ENCODE measurements around the gene METTL17. TPM values are rescaled to one million over a fixed set of nuclear protein-coding genes. Genes with fewer than 3 reads are reported as not detected.
"Not testable (repeated sequence)": the region's sequence is repeated elsewhere in the genome, so short reads cannot be mapped to it uniquely, and the experiment has no call there.

METTL17 gene
- total RNA-seq, 1 experiment from 2014 or later = 150 TPM

GRCh38 chr14:20982646-20983369 lies 7.0 kb upstream of the METTL17 start:
- Histone ChIP-seq H3K27ac (ENCODE audit: low read length) (no peak overlapping the region), H2AFZ (ENCODE audit: low read length) (no peak overlapping the region), H3K4me3 (ENCODE audit: low read length) (no peak overlapping the region), H3K27me3 (ENCODE audit: low read length) (no peaks in the 10 kb centered on the region), H3K36me3 (ENCODE audit: insufficient read depth, low read length) (no peaks in the 10 kb centered on the region), H3K4me1 (ENCODE audit: low read length) (peaks cover 2% of the 10 kb centered on the region; the same call in 1 of the 2 replicates), H4K20me1 (ENCODE audit: insufficient read depth, low read depth, low read length) (no peaks in the 10 kb centered on the region), H3K9ac (ENCODE audit: low read length) (no peak overlapping the region), H3K79me2 (ENCODE audit: low read length) (no peaks in the 10 kb centered on the region), H3K4me2 (ENCODE audit: low read depth, low read length, poor library complexity, severe bottlenecking) (no peak overlapping the region), H3K9me3 (ENCODE audit: low read length) (no peaks in the 10 kb centered on the region), H3K9me2 (replicated peaks; ENCODE audit: insufficient read depth, low read length) (no peaks in the 10 kb centered on the region)
- no peak for DNase-seq

GRCh38 chr14:20985650-20986049 lies 4.1 kb upstream of the METTL17 start:
- DNase-seq; H3K9me3 ChIP-seq (ENCODE audit: low read length); H3K27me3 ChIP-seq (ENCODE audit: low read length); H2AFZ ChIP-seq (ENCODE audit: low read length); H3K9ac ChIP-seq (ENCODE audit: low read length); H4K20me1 ChIP-seq (ENCODE audit: insufficient read depth, low read depth, low read length); H3K4me2 ChIP-seq (ENCODE audit: low read depth, low read length, poor library complexity, severe bottlenecking); H3K4me3 ChIP-seq (ENCODE audit: low read length); H3K9me2 ChIP-seq (replicated peaks; ENCODE audit: insufficient read depth, low read length); H3K79me2 ChIP-seq (ENCODE audit: low read length); H3K27ac ChIP-seq (ENCODE audit: low read length); H3K36me3 ChIP-seq (ENCODE audit: insufficient read depth, low read length): not testable (repeated sequence)
- H3K4me1 ChIP-seq (ENCODE audit: low read length) = peaks cover 12% of the 10 kb centered on the region

GRCh38 chr14:20986811-20987210 lies 3.0 kb upstream of the METTL17 start:
- H3K9me2 ChIP-seq (replicated peaks; ENCODE audit: insufficient read depth, low read length) = no peaks in the 10 kb centered on the region
- DNase-seq = no peak
- no peak overlapping the region for H2AFZ ChIP-seq (ENCODE audit: low read length)
- H3K27ac ChIP-seq (ENCODE audit: low read length) = no peak overlapping the region
- no peak overlapping the region for H3K9ac ChIP-seq (ENCODE audit: low read length)
- H3K4me1 ChIP-seq (ENCODE audit: low read length) = peaks cover 22% of the 10 kb centered on the region
- H3K4me2 ChIP-seq (ENCODE audit: low read depth, low read length, poor library complexity, severe bottlenecking) = no peak overlapping the region
- no peaks in the 10 kb centered on the region for H3K9me3 ChIP-seq (ENCODE audit: low read length)
- H3K36me3 ChIP-seq (ENCODE audit: insufficient read depth, low read length) = peaks cover 3% of the 10 kb centered on the region; the same call in 1 of the 2 replicates
- no peak overlapping the region for H3K4me3 ChIP-seq (ENCODE audit: low read length)
- H3K79me2 ChIP-seq (ENCODE audit: low read length) = peaks cover 19% of the 10 kb centered on the region
- peaks cover 4% of the 10 kb centered on the region; the same call in 1 of the 2 replicates for H4K20me1 ChIP-seq (ENCODE audit: insufficient read depth, low read depth, low read length)
- no peaks in the 10 kb centered on the region for H3K27me3 ChIP-seq (ENCODE audit: low read length)

GRCh38 chr14:20988717-20989470 lies 886 bp upstream of the METTL17 start:
- H3K27ac ChIP-seq (ENCODE audit: low read length) = peak overlapping the region; percentile 63
- H3K4me2 ChIP-seq (ENCODE audit: low read depth, low read length, poor library complexity, severe bottlenecking) = peak overlapping the region; percentile 92
- DNase-seq = no peak
- H3K27me3 ChIP-seq (ENCODE audit: low read length) = no peaks in the 10 kb centered on the region
- H2AFZ ChIP-seq (ENCODE audit: low read length) = no peak overlapping the region
- H3K36me3 ChIP-seq (ENCODE audit: insufficient read depth, low read length) = peaks cover 20% of the 10 kb centered on the region; the same call in 1 of the 2 replicates
- peaks cover 4% of the 10 kb centered on the region; the same call in 1 of the 2 replicates for H4K20me1 ChIP-seq (ENCODE audit: insufficient read depth, low read depth, low read length)
- H3K9me3 ChIP-seq (ENCODE audit: low read length) = no peaks in the 10 kb centered on the region
- no peaks in the 10 kb centered on the region for H3K9me2 ChIP-seq (replicated peaks; ENCODE audit: insufficient read depth, low read length)
- H3K79me2 ChIP-seq (ENCODE audit: low read length) = peaks cover 23% of the 10 kb centered on the region
- H3K4me1 ChIP-seq (ENCODE audit: low read length) = peaks cover 25% of the 10 kb centered on the region
- H3K4me3 ChIP-seq (ENCODE audit: low read length) = peak overlapping the region; percentile 62
- peak overlapping the region; percentile 66 for H3K9ac ChIP-seq (ENCODE audit: low read length)

- peak overlapping the region; percentile 63 for H3K27ac ChIP-seq (ENCODE audit: low read length)
- H2AFZ ChIP-seq (ENCODE audit: low read length) = no peak overlapping the region
- peaks cover 23% of the 10 kb centered on the region for H3K79me2 ChIP-seq (ENCODE audit: low read length)
- H3K9me2 ChIP-seq (replicated peaks; ENCODE audit: insufficient read depth, low read length) = no peaks in the 10 kb centered on the region
- H3K36me3 ChIP-seq (ENCODE audit: insufficient read depth, low read length) = peaks cover 26% of the 10 kb centered on the region; the same call in 1 of the 2 replicates
- no peaks in the 10 kb centered on the region for H3K9me3 ChIP-seq (ENCODE audit: low read length)
- peak overlapping the region; percentile 66 for H3K9ac ChIP-seq (ENCODE audit: low read length)
- peaks cover 25% of the 10 kb centered on the region for H3K4me1 ChIP-seq (ENCODE audit: low read length)
- H3K27me3 ChIP-seq (ENCODE audit: low read length) = no peaks in the 10 kb centered on the region
- DNase-seq = no peak
- peak overlapping the region; percentile 62 for H3K4me3 ChIP-seq (ENCODE audit: low read length)
- H4K20me1 ChIP-seq (ENCODE audit: insufficient read depth, low read depth, low read length) = peaks cover 4% of the 10 kb centered on the region; the same call in 1 of the 2 replicates
- peak overlapping the region; percentile 92 for H3K4me2 ChIP-seq (ENCODE audit: low read depth, low read length, poor library complexity, severe bottlenecking)
Measured at GRCh38 chr14:20989471-20989786, 351 bp upstream of the METTL17 start.

- H3K9me2 ChIP-seq (replicated peaks; ENCODE audit: insufficient read depth, low read length) = no peaks in the 10 kb centered on the region
- peaks cover 45% of the 10 kb centered on the region; the same call in 1 of the 2 replicates for H3K36me3 ChIP-seq (ENCODE audit: insufficient read depth, low read length)
- no peak for DNase-seq
- no peak overlapping the region for H3K4me2 ChIP-seq (ENCODE audit: low read depth, low read length, poor library complexity, severe bottlenecking)
- no peaks in the 10 kb centered on the region for H3K9me3 ChIP-seq (ENCODE audit: low read length)
- H3K9ac ChIP-seq (ENCODE audit: low read length) = no peak overlapping the region
- peaks cover 7% of the 10 kb centered on the region for H3K79me2 ChIP-seq (ENCODE audit: low read length)
- H3K4me1 ChIP-seq (ENCODE audit: low read length) = peaks cover 4% of the 10 kb centered on the region; the same call in 1 of the 2 replicates
- H4K20me1 ChIP-seq (ENCODE audit: insufficient read depth, low read depth, low read length) = no peaks in the 10 kb centered on the region; the same call in 1 of the 2 replicates
- no peak overlapping the region for H3K4me3 ChIP-seq (ENCODE audit: low read length)
- no peaks in the 10 kb centered on the region for H3K27me3 ChIP-seq (ENCODE audit: low read length)
- H3K27ac ChIP-seq (ENCODE audit: low read length) = no peak overlapping the region
- H2AFZ ChIP-seq (ENCODE audit: low read length) = no peak overlapping the region
Measured at GRCh38 chr14:20996521-20996920, 6.7 kb downstream of the METTL17 start.

- Histone ChIP-seq H3K27me3 (ENCODE audit: low read length) (no peaks in the 10 kb centered on the region), H3K9ac (ENCODE audit: low read length) (no peak overlapping the region), H2AFZ (ENCODE audit: low read length) (no peak overlapping the region), H3K9me2 (replicated peaks; ENCODE audit: insufficient read depth, low read length) (no peaks in the 10 kb centered on the region), H3K79me2 (ENCODE audit: low read length) (peaks cover under 1% of the 10 kb centered on the region; the same call in 1 of the 2 replicates), H3K4me1 (ENCODE audit: low read length) (no peaks in the 10 kb centered on the region; the same call in 1 of the 2 replicates), H3K9me3 (ENCODE audit: low read length) (no peaks in the 10 kb centered on the region), H4K20me1 (ENCODE audit: insufficient read depth, low read depth, low read length) (no peaks in the 10 kb centered on the region), H3K36me3 (ENCODE audit: insufficient read depth, low read length) (peaks cover 39% of the 10 kb centered on the region; the same call in 1 of the 2 replicates), H3K4me3 (ENCODE audit: low read length) (no peak overlapping the region), H3K27ac (ENCODE audit: low read length) (no peak overlapping the region), H3K4me2 (ENCODE audit: low read depth, low read length, poor library complexity, severe bottlenecking) (no peak overlapping the region)
- DNase-seq = no peak
Measured at GRCh38 chr14:20997115-20997514, 7.3 kb downstream of the METTL17 start.

GRCh38 chr14:20997564-20997963 lies 7.8 kb downstream of the METTL17 start:
- Histone ChIP-seq H3K79me2 (ENCODE audit: low read length) (no peaks in the 10 kb centered on the region), H3K27ac (ENCODE audit: low read length) (no peak overlapping the region), H3K9me3 (ENCODE audit: low read length) (no peaks in the 10 kb centered on the region), H3K4me2 (ENCODE audit: low read depth, low read length, poor library complexity, severe bottlenecking) (no peak overlapping the region), H4K20me1 (ENCODE audit: insufficient read depth, low read depth, low read length) (no peaks in the 10 kb centered on the region), H3K27me3 (ENCODE audit: low read length) (no peaks in the 10 kb centered on the region), H2AFZ (ENCODE audit: low read length) (no peak overlapping the region), H3K9ac (ENCODE audit: low read length) (no peak overlapping the region), H3K9me2 (replicated peaks; ENCODE audit: insufficient read depth, low read length) (no peaks in the 10 kb centered on the region), H3K36me3 (ENCODE audit: insufficient read depth, low read length) (peaks cover 34% of the 10 kb centered on the region; the same call in 1 of the 2 replicates), H3K4me1 (ENCODE audit: low read length) (no peaks in the 10 kb centered on the region), H3K4me3 (ENCODE audit: low read length) (no peak overlapping the region)
- DNase-seq = no peak
